IPS DF 6.9 (cell line): ENCODE results near the gene CIZ1.

ENCODE experiments used
- DNase-seq: peaks from one replicate; pipeline ENCODE4 v3.0.0-alpha.2; 2013; ENCODE audit warnings: low read depth, low spot score
- H3K27ac ChIP-seq: one replicate; pipeline ENCODE4 v1.5.1; 2013; ENCODE audit warnings: low read length, control low read depth
- H3K27me3 ChIP-seq: 2 replicates; pipeline ENCODE4 v1.6.1; 2013; ENCODE audit warnings: mild to moderate bottlenecking, low read length; ENCODE audit not compliant: control insufficient read depth, insufficient read depth
- H3K36me3 ChIP-seq: 2 replicates; pipeline ENCODE4 v1.6.1; 2013; ENCODE audit warnings: low read length; ENCODE audit not compliant: control insufficient read depth, insufficient read depth
- H3K4me1 ChIP-seq: 2 replicates; pipeline ENCODE4 v1.6.1; 2013; ENCODE audit warnings: low read length; ENCODE audit not compliant: control insufficient read depth, insufficient read depth
- H3K4me3 ChIP-seq: 2 replicates; pipeline ENCODE4 v1.5.1; 2013; ENCODE audit warnings: mild to moderate bottlenecking, low read length
- H3K9me3 ChIP-seq: 2 replicates; pipeline ENCODE4 v1.6.1; 2013; ENCODE audit warnings: low read length, inconsistent platforms; ENCODE audit not compliant: control insufficient read depth, insufficient read depth
- WGBS: extraction: QIAGEN DNeasy Blood & Tissue Kit; methylation state at CpG from one replicate; pipeline ENCODE4 v1.1.7; 2013; ENCODE audit warnings: mixed read lengths, missing lambda C conversion rate; ENCODE audit not compliant: insufficient read length, insufficient coverage; 5-methylcytosine and 5-hydroxymethylcytosine counted together

Gene CIZ1

DNA sequence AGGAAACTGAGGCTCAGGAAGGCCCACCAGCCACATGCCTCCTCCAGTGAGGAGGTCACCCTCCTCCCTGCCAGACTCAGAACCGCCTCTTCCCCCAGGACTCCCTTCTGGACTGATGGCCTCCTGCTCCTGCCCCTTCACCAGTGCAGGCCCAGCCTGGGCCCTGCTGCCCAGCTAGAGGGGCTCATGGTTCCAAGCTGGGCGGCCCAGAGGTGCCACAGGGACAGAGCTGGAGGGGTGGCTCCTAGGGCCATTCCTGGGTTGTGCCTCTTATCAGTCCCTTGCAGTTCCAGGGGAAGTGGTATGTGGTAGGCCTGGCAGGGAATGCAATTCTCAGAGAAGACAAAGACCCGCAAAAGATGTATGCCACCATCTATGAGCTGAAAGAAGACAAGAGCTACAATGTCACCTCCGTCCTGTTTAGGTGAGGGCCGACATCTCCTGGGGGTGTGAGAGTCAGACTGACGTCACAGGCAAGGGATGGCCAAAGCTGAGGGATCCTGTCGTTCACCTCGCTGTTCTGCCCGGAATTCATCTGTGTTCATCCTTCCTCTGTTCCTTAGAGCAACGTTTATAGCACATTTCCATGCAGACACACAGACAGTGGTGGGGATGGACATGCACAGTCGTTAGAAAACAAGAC is 41.3 kb downstream of the CIZ1 start:
- Histone ChIP-seq H3K27ac (no peak overlapping the region), H3K27me3 (no peaks in the 10 kb centered on the region), H3K4me1 (peaks cover 3% of the 10 kb centered on the region; the same call in 1 of the 2 replicates), H3K9me3 (no peaks in the 10 kb centered on the region), H3K36me3 (no peaks in the 10 kb centered on the region), H3K4me3 (no peak overlapping the region)
- WGBS = no CpG with 5 or more reads among the region's 11 CpGs
- no peak for DNase-seq

GRCh38 chr9:128149001-128149701 is 42.2 kb downstream of the CIZ1 start, which contains the start of gene LCN2:
Gene LCN2, plus strand, starts transcription at chr9:128149453. Its CDS starts 73 bp downstream, at chr9:128149526.
- H3K27me3 ChIP-seq = no peaks in the 10 kb centered on the region
- no peaks in the 10 kb centered on the region for H3K36me3 ChIP-seq
- no peak for DNase-seq
- no peak within 1 kb of the TSS for H3K27ac ChIP-seq
- no peak within 1 kb of the TSS for H3K4me3 ChIP-seq
- H3K4me1 ChIP-seq = peaks cover 3% of the 10 kb centered on the region; the same call in 1 of the 2 replicates
- WGBS = no CpG with 5 or more reads among the region's 9 CpGs
- no peaks in the 10 kb centered on the region for H3K9me3 ChIP-seq

DNA sequence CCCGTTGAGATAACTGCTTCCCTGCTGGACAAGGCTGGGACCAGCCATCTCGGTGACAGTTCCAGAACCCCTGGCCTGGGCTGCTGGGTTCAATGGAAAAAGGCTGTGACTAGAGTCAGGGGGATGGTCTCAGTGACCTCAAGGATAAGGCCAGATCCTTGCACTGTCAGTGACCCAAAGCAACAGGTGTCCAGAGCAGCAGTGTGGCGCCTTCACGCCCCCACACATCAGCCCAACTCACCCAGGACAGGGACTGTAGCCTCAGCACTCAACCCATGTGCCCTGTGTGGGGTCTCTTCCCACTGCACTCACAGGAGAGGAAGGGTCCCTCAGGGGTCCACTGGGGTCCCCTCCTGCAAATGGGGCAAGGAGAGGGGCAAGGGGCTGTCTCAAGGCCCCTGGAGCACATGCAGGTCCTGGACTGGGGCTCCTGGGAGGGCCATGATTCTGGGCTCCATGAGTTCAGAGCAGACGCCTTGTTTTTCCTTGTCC is 42.8 kb downstream of the CIZ1 start:
- Histone ChIP-seq H3K27ac (no peak overlapping the region), H3K36me3 (no peaks in the 10 kb centered on the region), H3K4me3 (no peak overlapping the region), H3K4me1 (peaks cover 3% of the 10 kb centered on the region; the same call in 1 of the 2 replicates), H3K9me3 (no peaks in the 10 kb centered on the region), H3K27me3 (no peaks in the 10 kb centered on the region)
- DNase-seq = no peak
- WGBS = no CpG with 5 or more reads among the region's 5 CpGs

- Histone ChIP-seq H3K4me3 (no peak overlapping the region), H3K27me3 (no peaks in the 10 kb centered on the region), H3K4me1 (peaks cover 3% of the 10 kb centered on the region; the same call in 1 of the 2 replicates), H3K36me3 (no peaks in the 10 kb centered on the region), H3K27ac (no peak overlapping the region), H3K9me3 (no peaks in the 10 kb centered on the region)
- DNase-seq = no peak
- WGBS = no CpG with 5 or more reads among the region's 8 CpGs
Measured at GRCh38 chr9:128146591-128147120, 44.7 kb downstream of the CIZ1 start.

GRCh38 chr9:128145951-128146351 is 45.4 kb downstream of the CIZ1 start:
- DNase-seq = no peak
- peaks cover 3% of the 10 kb centered on the region; the same call in 1 of the 2 replicates for H3K4me1 ChIP-seq
- WGBS = no CpG with 5 or more reads among the region's 13 CpGs
- no peak overlapping the region for H3K27ac ChIP-seq
- H3K4me3 ChIP-seq = no peak overlapping the region
- H3K27me3 ChIP-seq = no peaks in the 10 kb centered on the region
- H3K36me3 ChIP-seq = no peaks in the 10 kb centered on the region
- H3K9me3 ChIP-seq = no peaks in the 10 kb centered on the region

DNA sequence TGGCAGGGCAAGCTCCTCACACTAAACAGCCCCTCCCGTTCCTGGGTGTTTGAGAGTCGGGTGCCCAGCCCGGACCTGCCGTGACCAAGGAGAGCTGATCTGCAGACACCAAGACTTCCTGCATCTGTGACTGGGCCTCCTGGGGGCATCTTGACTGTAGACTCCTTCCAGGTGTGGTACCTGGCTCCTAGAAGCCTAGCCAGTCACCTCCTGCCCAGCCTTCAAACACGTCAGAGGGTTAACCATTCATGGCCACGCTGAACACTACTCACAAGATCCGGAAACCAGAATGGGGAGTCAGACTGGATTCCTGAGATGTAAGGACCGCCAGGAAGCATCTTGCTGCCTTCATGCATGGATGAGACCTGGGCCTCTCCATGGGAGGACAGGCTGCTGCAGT is 45.8 kb downstream of the CIZ1 start:
- DNase-seq = no peak
- Histone ChIP-seq H3K36me3 (no peaks in the 10 kb centered on the region), H3K27ac (no peak overlapping the region), H3K9me3 (no peaks in the 10 kb centered on the region), H3K4me1 (peaks cover 3% of the 10 kb centered on the region; the same call in 1 of the 2 replicates), H3K27me3 (no peaks in the 10 kb centered on the region), H3K4me3 (no peak overlapping the region)
- no CpG with 5 or more reads among the region's 8 CpGs for whole genome bisulfite sequencing

DNA sequence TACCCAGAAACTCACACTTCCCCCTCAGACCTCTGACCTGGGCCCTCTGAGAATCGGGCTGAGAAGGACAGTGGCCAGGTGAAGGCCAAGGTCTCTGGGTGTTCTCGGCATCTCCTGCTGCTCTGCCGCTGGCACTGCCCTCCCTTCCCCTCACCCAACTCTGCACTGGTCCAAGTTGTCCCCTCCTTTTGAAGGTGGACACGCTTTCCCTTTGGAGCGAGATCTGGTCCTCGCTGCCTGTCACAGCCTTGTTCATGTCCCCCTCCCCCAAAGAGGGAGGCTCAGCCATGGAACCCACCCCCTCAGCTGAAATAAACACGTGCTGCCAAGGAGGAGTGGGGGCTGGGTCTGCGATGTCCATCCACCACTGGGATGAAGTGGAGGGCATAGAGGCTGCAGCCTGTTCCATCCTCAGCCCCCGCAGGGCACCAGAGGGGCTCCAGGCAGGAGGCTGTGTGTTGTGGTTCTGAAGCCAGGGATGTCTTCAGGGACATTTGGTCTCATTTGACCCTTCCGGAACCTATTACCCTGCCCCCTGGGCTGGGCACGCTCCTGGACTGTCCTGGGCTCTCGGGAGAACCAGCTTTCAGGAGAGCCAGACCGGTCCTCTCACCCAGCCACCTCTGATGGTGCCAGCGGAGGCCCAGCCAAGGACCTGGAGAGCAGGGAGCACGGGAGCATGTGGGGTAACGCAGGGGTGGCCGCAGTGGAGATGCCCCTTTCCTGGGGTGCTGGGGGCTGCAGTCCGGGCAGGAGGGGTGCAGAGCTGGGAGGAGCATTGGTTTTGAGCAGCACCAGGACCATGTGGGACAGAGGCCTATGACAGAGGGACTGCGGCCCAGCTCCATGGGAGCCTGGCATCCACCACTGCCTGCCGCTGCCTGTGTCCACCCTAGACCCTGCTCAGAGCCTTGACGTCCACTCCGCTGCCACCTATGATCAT is 46.9 kb downstream of the CIZ1 start:
- Histone ChIP-seq H3K27ac (no peak overlapping the region), H3K9me3 (no peaks in the 10 kb centered on the region), H3K27me3 (no peaks in the 10 kb centered on the region), H3K4me1 (no peaks in the 10 kb centered on the region), H3K4me3 (no peak overlapping the region), H3K36me3 (no peaks in the 10 kb centered on the region)
- WGBS = no CpG with 5 or more reads among the region's 22 CpGs
- no peak for DNase-seq

GRCh38 chr9:128143525-128144238 is 47.7 kb downstream of the CIZ1 start:
- H3K27ac ChIP-seq = no peak overlapping the region
- WGBS = no CpG with 5 or more reads among the region's 8 CpGs
- H3K4me1 ChIP-seq = no peaks in the 10 kb centered on the region

GRCh38 chr9:128142596-128142995 is 48.8 kb downstream of the CIZ1 start:
- H3K36me3 ChIP-seq = no peaks in the 10 kb centered on the region
- H3K4me3 ChIP-seq = no peak overlapping the region
- H3K4me1 ChIP-seq = no peaks in the 10 kb centered on the region
- no peak overlapping the region for H3K27ac ChIP-seq
- DNase-seq = no peak
- no CpG with 5 or more reads among the region's 2 CpGs for WGBS
- no peaks in the 10 kb centered on the region for H3K27me3 ChIP-seq
- no peaks in the 10 kb centered on the region for H3K9me3 ChIP-seq

More at GRCh38 chr9:128143525-128144238, 47.7 kb downstream of the CIZ1 start:
- Histone ChIP-seq H3K4me3 (no peak overlapping the region), H3K27me3 (no peaks in the 10 kb centered on the region), H3K9me3 (no peaks in the 10 kb centered on the region), H3K36me3 (no peaks in the 10 kb centered on the region)
- DNase-seq = no peak
